HEK293T (cell line): ENCODE data around the gene AK1.

Source experiments
- BHLHE40 ChIP-seq: fragments of 450-650 bp; IDR thresholded peaks from 2 replicates; pipeline ENCODE4 v1.6.1; 2016; ENCODE audit warnings: mild to moderate bottlenecking, moderate library complexity, borderline replicate concordance
- FOXA1 ChIP-seq: fragments of 450-650 bp; IDR thresholded peaks from 2 replicates; pipeline ENCODE4 v1.6.1; 2016; ENCODE audit warnings: mild to moderate bottlenecking
- FOXK2 ChIP-seq: fragments of 450-650 bp; IDR thresholded peaks from 2 replicates; pipeline ENCODE4 v1.6.1; 2016; ENCODE audit warnings: mild to moderate bottlenecking
- FOXM1 ChIP-seq: fragments of 450-650 bp; IDR thresholded peaks from 2 replicates; pipeline ENCODE4 v1.6.1; 2017; ENCODE audit warnings: mild to moderate bottlenecking, borderline replicate concordance
- HDGF ChIP-seq: fragments of 450-650 bp; IDR thresholded peaks from 2 replicates; pipeline ENCODE4 v1.6.1; 2017; ENCODE audit warnings: antibody characterized with exemption, borderline replicate concordance
- PKNOX1 ChIP-seq: fragments of 450-650 bp; IDR thresholded peaks from 2 replicates; pipeline ENCODE4 v1.6.1; 2016
- SP1 ChIP-seq: fragments of 450-650 bp; IDR thresholded peaks from 2 replicates; pipeline ENCODE4 v1.6.1; 2017
- SUZ12 ChIP-seq: fragments of 450-650 bp; IDR thresholded peaks from 2 replicates; pipeline ENCODE4 v1.6.1; 2016; ENCODE audit warnings: mild to moderate bottlenecking
- TARDBP ChIP-seq: fragments of 450-650 bp; IDR thresholded peaks from 2 replicates; pipeline ENCODE4 v1.6.1; 2016

- TF ChIP-seq FOXA1 (no peak), HDGF (no peak), SP1 (no peak), SUZ12 (no peak), FOXM1 (no peak), TARDBP (no peak), BHLHE40 (no peak), PKNOX1 (no peak), FOXK2 (no peak)
Measured at GRCh38 chr9:127817881-127818434, 59.5 kb downstream of the AK1 start.
